HG02885 (cell line): Measurements from ENCODE around the gene PTPRO.

Source experiments
- ATAC-seq: cut with Tn5 transposase; IDR thresholded peaks from one replicate; pipeline ENCODE4 v1.9.1; 2021; ENCODE audit warnings: mild to moderate bottlenecking; ENCODE audit not compliant: unreplicated experiment, poor library complexity

PTPRO gene

DNA sequence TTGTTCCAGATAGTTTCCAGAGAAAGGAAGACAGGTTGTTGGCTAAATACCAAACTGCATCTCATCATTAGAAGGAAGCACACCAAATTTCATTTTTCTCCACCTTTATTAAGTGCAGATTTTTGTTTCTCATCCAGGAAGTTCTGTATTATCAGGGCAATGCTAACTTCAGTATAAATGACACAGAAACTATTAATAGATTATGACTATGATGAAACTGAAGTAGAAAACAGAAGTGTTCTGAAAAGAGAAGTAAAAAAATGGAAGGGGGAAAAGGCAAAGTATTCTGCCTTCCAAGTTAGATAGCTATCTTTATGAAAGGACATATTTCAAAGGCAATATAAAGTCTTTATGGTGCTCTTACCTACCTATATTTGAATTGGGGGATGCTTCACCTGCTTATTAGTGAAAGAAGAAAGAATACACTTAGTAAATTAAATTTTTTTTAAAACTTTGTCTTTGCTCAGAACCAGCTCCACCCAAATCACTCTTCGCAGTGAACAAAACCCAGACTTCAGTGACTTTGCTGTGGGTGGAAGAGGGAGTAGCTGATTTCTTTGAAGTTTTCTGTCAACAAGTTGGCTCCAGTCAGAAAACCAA, 223.9 kb downstream of the PTPRO start:
- ATAC-seq: peak; percentile 89

DNA sequence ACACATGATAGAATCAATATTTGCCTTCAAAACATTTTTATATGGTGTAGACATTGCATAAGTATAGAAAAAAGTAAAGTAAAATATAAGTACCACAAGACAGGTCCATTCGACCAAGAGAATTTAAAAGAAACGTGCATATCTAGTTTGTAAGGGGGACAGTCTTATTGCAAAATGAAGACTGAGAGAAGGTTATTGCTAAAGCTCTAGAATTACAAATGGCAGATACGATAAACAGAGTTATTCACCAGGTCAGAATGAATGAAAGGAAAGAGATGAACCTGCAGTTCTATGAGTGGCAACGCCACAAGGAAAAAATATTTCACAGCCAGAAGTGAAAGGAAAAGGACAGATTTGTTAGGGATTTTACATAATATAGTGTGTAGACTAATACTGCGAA, 224.8 kb downstream of the PTPRO start:
- ATAC-seq: no peak

DNA sequence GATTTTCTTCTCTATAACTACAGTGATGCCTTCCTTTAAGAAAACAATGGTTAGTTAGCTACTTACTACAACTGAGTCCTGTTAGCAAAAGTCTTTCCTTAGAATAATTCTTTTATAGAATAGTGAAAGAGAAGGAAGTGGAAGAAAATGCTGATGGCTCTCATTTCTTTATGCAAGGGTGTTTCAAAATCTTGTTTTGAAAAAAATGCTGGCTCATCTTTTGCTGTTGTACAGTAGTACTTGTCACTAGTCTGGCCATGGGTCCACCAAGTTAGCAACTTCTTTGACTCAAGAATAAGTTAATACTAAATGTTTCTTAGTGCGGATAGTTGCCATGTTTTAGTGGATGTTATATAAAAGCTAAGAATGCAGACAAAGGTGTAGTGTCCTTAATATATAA, 225.4 kb downstream of the PTPRO start:
- no peak for ATAC-seq

DNA sequence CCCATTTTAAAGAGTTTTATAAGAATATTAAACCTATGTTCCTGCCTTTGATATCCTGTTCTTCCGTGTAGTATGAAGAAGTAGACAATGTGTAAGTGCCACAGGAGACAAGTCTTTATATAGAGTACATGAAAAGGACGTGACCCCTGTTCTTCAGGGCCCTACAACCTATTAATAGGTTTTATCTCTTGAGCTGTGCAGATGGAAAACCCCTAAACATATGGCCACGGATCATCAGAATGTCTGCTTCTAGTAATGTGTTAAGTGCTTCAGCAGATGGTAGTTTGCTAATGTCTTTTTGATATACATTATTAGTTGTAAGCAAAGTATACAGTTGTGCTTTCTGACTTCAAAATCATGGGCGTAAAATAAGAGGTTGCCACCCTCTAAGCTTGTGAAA, 228.5 kb downstream of the PTPRO start:
- ATAC-seq: no peak

DNA sequence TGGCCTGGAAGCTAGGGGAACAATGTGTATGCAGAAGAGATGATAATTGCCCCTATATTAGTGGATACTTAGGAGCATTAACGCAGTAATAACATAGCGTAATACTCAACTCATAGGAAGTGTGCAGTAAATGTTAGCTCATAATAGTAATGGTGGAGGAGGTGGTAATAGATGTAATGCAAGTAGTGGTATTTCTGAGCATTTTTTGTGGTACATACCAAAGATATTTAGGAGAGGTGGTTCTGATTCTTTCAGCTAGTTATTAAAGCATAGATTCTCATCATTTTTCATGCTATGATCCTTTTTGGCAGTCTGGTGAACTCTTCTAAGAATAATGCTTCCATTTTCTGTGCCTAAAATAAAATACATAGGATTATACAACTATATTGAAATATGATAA, 233.1 kb downstream of the PTPRO start:
- ATAC-seq: no peak

DNA sequence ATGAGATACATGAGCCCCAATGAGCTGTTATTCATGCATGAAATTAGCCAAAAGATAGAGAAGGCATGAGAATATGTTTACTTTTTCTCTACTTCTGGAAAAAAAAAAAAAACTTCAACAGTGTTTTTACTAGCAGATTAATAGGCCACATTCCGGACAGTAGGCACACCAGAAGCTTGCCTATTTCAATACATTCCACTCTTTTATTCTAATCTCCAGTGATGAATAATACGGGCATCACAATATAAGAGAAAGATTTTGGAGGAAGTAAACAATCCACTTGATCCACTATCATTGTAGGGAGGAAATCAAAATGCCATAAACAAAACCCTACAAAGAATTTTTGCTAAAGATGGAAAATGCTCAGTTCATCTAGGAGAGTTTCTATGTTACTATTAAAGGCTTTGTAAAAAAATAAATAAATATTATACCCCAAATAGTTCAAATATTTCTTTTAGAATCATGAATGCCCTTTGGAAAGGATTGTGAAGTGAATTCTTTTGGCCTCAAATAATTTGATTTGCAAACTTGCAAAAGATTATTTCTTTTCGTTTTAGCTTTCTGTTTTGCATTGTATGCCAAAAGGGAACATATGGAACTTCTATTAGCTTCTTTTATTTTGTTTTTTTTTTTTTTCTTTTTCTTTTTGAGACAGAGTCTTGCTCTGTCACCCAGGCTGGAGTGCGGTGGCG, 234.2 kb downstream of the PTPRO start:
- ATAC-seq: no peak

DNA sequence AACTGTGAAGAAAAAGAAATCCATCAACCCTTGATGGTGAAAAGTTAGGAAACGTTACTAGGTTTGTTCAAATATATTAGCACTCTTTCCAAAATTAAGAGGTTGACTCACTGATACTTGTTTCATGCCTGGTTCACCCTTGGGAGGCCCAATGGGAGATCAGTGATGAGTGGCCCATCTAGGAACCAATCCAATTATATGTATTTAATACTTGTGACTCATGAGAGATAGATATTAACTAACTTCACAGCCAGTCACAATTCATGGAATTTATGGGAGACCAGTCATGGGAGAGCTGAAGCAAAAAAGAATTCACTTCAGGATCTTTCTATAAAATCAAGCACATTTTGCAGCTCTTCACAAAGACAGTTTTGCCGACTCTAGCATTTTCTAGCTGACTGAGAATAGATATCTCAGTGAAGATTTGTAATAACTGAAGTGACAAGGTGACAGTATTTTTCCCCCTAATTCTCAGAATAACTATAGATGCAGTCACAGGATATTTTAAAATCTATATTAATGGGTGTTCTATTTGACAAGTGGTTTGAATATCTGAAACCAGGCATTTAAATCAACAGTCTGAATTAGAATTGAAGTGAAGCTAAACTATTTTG, 236.7 kb downstream of the PTPRO start:
- peak; percentile 58 for ATAC-seq

DNA sequence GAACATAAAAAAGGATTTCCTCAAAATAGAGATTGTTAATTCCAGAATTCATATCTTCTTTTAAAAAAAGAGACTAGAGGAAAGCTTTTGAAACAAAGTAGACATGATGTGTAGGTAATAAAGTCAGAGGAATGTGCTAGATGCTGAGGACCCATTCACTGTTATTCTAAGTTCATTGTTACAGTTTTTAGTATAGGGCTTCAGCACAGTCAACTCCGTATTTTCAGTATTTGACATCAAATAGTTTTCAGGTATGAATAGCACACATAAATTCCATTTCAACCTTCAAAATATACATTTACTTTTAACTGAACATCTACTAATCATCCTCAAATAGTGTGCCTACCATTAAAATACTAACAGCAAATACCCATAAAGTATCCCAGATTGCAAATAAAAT, 239.1 kb downstream of the PTPRO start:
- no peak for ATAC-seq

DNA sequence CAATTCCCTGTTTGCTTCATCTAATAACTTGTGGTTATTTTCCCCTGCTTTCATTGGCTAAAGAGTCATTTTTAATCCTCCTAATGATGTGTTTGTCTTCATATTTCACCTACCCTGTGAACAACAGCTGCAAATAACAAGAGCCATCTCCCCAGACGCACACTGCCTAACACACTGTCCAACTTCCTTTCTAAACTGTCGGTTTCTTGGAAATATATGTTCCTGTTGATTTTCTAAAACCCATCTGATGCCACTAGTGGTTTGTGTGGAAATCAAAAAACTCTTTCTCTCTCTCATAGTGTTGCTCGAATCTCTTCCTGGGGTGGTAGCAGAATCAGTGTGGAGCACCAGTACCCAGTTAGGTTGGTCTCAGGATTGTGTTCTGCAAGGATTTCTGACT, 240.0 kb downstream of the PTPRO start:
- ATAC-seq: no peak

DNA sequence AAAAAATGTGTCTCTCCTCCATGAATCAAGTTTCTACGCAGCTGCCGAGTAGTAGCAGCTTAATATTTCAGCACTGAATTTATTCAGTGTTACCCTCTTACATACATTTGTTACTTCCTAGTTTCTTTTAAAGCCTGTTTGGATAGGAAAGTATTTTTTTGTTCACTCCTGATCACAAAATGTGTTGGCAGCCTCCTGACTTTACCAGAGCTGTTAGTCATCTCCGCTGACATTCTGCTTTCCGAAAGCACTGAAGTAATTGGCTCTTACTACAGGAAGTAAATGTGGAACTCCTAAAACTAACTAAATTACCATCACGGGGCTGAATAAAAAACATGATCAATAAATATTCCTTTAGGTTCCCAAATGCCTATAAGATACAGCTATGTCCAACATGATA, 241.4 kb downstream of the PTPRO start:
- peak; percentile 64 for ATAC-seq

DNA sequence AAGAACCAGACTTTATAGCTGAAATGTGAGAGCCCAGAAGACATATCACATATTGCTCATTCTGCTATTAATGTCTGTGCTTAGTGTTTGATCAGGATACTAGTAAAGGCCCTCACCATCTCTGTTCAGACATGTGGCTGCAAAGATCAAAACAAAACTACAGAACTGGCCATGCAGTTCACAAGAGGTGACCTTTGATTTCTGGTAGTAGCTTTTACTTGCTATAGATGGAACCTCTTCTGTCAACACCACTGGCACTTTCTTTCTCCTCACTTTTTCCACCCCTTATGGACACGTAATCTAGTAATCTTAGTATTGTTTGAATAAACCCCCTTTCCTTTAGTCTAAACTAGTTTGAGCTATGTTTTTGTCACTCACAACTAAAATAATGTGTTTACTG, 252.0 kb downstream of the PTPRO start:
- ATAC-seq: no peak

DNA sequence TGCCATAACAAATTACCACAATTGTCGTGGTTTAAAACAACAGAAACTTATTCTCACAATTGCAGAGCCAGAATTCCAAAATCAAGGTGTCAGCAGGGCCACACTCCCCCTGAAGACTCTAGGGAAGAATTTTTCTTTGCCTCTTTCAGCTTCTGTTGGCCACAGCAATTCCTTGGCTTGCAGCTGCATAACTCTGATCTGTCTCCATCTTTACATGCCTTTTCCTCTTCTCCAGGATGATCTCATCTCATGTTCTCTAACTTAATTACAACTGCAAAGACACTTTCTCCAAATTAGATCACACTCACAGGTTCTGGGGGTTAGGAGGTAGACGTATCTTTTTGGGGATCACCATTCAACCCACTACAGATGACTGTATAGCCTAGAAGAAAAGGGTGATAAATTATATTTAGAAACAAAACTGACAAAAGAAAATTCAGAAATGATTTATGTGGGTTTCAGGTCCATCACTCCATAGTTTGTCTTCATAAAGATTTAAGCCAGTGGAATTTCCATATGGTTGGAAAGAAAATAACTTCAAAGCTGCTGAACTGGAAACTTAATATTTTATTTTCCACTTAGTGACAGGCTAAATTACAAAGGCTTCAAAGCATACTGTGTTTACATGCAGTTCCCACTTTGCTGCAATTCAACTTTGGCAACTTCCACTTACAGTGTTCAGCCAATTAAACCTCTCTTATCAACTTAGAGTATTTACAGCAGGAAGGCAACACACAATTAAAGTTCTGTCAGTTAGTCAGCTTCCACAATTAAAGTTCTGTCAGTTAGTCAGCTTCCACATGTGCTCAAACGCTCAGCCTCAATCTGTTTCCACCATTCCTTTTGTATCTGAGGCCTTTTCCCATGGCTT, 253.6 kb downstream of the PTPRO start:
- ATAC-seq: no peak

DNA sequence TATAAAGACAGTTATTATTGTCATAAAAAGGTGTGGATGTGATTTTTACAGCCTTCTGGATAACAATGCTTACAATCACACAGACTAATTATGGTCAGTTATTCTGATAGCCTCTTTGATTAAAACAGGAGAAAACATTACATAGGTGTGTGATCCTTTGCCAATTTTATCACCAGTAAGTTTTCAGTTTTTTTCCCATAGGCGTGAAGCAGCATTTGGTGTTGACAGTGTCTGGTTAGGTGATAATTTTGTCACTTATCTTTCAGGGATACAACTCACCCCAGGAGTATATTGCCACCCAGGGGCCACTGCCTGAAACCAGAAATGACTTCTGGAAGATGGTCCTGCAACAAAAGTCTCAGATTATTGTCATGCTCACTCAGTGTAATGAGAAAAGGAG, 258.1 kb downstream of the PTPRO start:
- no peak for ATAC-seq

DNA sequence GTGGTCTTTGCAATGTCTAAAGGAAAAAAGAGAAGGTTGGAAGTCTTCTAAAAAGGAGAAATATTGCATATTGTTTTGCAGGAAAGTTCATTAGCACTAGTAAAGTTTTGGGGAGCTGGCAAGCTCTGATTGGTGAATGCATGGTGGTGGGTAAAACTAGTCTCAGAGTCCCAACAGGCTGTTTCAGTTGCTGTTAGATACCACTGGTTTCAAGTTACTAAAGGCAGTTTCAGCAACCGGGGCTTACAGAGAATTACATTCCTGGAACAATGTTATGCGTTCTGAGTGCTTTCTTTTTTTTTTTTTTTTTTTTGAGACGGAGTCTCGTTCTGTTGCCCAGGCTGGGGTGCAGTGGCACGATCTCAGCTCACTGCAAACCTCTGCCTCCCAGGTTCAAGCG, 258.7 kb downstream of the PTPRO start:
- no peak for ATAC-seq

DNA sequence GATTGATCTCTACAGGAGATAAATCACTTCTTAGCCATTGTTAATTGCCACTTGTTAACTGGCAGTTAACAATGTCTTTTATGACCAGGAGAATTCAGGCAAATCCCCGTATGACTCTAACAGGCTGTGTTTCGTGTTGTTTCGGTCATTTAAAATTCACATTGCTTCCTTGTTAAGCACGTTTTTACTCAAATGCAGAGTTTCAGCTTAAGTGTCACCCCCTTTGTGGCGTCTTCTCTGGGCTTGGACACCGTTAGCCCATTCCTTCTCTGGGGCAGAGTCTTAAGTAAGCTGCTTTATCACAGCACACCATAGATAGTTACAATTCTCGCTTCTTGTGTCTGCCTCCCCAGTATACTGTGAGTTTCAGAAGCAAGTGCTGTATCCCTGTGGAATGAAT, 261.5 kb downstream of the PTPRO start:
- ATAC-seq: no peak

DNA sequence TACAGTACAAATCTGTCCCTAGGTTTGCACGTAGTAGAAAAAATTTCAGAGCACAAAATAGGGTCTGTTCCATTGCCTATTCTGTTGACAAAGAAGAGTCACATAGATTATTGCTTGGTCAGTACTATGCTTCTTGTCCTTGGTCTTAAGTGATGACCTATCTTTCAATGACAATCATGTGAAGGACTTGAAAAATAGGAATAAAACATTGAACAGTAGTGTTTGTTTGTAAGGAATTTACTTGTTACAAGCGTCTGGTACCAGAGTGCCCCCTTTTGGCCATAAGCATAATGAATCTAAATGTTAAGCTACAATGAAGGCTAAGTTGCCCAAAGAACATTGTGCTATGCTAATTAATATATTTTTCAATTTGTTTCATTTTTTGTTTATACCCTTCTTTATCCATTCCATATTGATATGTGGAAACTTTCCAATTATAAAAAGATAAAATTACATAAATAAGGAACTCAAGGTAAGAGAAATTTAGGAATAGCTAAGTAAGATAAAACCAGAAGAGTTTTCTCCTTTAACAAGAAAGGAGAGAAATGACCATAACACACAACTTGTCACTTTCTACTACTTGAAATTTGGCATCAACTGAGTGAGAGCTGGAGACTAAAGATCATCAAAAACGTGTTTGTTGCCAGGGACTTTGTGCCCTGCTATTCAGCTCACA, 262.2 kb downstream of the PTPRO start:
- peak; percentile 68 for ATAC-seq

DNA sequence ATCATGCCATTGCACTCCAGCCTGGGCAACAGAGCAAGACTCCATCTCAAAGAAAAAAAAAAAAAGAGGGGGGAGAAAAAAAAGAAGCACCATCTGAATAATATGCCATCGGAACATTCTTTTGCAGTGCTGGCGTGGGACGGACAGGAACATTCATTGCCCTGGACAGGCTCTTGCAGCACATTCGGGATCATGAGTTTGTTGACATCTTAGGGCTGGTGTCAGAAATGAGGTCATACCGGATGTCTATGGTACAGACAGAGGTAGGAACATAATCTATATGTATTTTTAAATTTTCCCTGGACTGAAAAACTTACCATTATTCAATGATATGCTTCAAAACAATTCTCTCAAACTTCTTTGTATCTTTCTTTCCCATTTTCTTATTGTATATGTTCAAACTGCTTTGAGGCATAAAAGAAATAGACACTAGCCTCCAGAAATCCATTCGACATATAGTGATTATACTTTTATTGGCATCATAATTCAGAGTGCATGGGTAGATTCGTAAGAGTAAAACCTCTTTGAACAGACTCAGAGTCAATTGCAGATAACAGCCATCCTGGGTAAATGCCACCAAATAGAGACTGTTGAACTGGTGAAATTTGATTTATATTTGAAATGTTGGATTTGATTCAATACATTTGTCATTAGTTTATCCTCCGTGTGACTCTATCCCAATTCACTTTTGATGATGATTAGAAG, 267.2 kb downstream of the PTPRO start:
- no peak for ATAC-seq

DNA sequence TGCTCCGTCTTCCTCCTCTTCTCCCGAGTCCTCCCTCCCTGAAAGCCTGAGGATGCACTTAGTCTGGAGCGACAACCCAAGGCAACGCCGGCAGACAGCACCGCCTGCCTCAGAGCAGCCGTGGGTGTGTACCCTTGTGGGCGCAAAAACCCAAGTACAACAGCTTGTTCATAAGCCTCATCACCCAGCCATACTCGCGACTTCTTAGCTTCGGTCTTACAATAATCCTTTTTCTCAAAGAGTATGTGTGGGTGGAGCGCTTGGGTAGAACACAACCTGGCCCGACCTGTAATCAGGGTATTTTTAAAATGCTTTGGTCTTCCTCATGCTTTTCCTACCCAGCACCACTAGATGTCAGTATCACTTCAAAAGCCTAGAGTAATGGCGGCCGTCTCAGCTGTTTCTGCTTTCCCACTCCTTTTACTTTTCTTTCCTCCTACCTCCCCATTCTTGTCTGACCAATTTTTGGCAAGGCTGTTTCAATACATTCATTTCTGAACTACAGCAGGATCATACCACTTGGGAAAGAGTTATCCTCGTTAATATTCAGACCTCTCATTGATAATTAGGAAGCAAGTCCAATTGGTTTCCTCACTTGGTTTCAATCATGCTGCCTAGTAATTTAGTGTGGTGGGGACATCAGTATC, 268.0 kb downstream of the PTPRO start:
- peak; percentile 99 for ATAC-seq

DNA sequence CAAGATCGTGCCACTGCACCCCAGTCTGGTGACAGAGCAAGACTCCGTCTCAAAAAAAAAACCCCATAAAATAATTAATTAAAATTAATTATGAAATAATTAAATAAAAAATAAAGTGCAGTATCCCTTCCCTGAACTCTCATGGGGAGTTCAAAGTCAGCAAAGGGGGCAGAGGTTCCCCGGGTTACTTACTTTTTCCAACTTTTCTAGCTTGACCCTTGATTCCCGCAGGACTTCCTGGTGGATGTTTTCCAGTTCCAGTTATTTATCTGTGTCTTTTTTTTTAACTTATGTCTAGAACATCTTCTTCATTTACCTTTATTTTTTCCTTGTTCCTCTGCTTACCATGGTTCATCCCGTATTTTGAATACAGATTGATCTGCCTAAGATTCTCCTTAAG, 269.5 kb downstream of the PTPRO start:
- ATAC-seq: no peak
